GM19438 (cell line): ENCODE data around the gene PTPRD.

Source experiments
- ATAC-seq: cut with Tn5 transposase; IDR thresholded peaks from one replicate; pipeline ENCODE4 v1.9.1; 2021; ENCODE audit warnings: low read depth; ENCODE audit not compliant: unreplicated experiment

The PTPRD gene

DNA sequence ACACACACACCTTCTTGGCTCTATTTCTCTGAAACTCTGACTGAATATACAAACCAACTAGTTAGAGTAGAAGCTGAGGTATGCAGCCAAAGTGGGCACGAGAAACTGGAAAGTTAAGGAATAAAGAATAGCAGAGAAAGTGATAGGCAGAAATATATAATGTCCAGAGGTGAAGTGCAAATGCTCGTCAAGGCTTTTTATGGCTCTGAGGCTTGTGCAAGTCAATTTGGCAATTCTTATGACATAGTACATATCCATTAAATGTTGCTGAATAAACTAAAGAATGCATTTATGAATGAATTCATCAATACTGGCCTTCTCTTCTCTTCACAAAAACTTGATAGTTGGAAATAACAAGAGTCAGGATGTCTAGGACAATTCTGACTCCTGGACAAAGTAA lies 2323.1 kb downstream of the PTPRD start:
- ATAC-seq: no peak

- no peak for ATAC-seq
These were observed 2324.8 kb downstream of the PTPRD start for GRCh38 chr9:8287970-8288369.

DNA sequence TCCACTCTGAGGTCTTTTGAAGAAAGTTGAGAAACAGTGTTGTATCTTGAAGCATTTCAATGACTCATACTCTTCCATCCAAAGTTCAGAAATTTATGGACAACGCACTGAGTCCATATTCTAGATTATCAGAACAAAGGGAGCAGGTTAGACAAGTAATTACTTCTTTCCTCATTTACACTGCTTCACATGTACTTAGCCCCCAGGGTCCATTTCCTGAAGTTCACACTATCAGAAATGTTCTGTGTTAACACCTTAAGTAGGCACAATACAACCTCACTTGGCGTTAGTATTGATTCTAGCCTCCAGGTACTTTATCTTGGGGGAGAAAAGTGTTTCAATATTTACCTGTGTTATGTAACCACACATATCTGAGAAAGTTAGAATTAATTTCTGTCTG lies 2325.3 kb downstream of the PTPRD start:
- ATAC-seq: no peak

- no peak for ATAC-seq
These were observed 2327.9 kb downstream of the PTPRD start for GRCh38 chr9:8284884-8285283.

GRCh38 chr9:8282535-8282934 lies 2330.3 kb downstream of the PTPRD start:
- ATAC-seq: no peak

- no peak for ATAC-seq
These were observed 2332.0 kb downstream of the PTPRD start for GRCh38 chr9:8280811-8281210.

- no peak for ATAC-seq
These were observed 2334.8 kb downstream of the PTPRD start for GRCh38 chr9:8278048-8278447.

DNA sequence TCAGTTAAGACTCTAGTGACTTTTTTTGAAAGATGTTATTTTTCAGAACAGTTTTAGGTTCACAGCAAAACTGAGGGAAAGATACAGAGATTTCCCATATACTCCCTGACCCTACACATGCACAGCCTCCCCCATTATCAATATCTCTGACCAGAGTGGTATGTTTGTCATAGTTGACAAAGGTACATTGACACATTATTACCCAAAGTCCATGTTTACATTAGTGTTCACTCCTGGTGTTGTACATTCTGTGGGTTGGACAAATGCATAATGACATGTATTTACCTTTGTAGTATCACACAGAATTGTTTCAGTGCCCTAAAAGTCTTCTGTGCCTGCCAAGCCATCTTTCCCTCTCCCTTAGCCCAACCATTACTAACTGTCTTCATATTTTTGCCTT lies 2342.6 kb downstream of the PTPRD start:
- no peak for ATAC-seq

DNA sequence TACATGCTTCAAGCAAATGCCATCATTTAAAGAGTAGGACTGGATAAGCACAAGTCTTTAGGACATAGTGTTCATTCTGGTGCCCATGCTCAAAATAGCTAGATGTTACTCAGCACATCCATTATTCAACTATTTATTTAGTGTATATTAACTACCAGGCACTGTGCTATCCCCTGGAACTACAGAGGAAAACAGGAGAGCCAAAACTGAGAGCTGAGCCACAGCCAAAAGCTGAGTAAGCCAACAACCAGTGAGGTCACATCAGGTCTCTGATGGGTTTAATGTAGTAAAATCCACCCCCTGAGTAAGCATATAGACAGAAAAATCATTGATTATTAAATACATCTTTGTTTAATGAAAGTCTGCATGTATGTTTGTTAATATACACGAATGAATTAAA lies 2343.9 kb downstream of the PTPRD start:
- ATAC-seq: no peak

DNA sequence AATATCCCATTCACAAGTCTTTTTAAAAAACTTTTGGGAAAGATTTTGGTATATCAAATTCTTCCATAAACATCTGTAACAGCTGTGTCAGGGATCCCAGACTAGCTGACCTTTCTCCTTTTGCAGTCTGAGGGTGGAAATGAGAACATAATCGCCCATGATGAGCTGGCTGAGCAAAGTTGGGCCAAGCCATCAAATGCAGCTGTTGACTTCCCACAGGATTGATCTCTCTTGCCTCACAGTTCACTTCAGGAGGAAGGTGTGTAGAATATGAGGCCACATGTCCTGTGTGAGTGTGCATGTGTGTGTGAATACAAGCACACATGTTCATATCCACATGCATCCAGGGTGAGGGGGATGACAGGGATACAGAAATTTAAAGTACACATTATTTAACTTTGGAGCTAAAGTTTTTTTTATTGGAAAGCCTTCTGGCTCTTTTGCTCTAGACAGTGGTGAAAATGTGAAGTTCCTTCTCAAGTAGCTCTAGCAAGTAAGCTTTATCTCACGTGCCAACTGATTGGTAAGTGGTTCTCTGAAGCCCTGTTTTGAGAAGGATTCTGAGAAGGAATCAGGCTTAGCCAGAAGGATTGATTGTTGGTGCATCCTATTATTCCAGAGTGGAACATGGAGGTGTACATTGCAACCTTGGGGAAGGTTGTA lies 2344.5 kb downstream of the PTPRD start:
- ATAC-seq: no peak

DNA sequence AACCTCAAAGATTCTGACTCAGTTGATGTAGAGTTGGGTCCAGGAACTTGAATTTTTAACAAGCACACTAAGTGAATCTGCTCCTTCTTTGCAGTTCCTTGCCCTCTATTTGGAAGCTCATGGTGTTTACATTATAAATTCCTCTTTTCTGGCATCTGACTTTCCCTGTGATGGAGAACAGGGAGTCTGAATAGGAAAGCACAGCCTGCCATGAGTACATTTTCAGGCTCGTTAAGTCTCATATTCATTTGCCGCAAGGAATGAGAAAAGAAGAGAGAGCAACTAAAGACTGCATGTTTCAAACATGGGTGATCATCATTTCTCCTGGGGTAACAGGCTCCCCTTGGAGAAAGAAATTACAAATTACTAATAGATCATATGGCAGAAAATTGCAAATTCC lies 2345.2 kb downstream of the PTPRD start:
- ATAC-seq: no peak

DNA sequence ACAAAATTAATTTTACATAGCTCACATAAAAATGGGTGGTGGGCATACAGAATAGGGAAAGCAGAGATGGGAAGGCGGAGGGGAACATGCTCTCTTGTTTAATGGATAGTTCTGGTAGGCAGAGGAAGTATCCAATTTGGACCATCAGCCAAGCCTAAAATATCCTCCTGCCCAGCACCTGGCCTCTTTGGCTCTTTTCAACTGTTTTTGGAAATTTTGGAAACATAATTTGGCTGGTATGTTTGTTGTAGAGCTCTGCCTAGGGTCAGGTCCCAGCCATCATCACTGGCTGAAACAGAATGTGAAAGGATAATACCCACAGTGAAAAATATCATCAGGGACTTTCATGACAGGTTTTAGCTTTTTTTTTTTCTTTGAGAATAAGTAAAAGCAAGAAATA lies 2345.9 kb downstream of the PTPRD start:
- no peak for ATAC-seq

DNA sequence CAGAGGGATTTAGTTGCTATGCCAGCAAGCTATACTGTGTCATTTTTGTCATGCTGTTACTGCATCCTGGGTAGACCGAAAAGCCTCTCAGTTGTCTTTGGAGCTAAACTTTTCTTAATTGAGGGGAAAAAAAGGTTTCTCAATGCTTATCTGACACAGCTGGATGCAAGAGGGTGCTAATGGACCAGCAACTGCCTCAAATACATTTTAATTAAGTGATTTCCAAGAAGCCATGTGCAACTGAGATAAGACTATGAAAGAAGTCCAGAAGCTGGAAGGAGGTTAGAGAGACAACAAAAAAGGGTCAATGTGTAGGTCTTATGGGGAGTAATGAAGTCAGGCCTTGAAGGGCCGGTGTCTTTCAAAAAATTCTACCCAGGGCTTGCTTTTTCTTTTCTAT lies 2347.5 kb downstream of the PTPRD start:
- no peak for ATAC-seq
